Lung (tissue), 12 donors: Measurements from ENCODE around the gene CYBC1. TPM values are rescaled to one million over a fixed set of nuclear protein-coding genes. Genes with fewer than 3 reads are reported as not detected.

Source experiments
- ATAC-seq: fragments of 200-7000 bp; cut with Tn5 transposase; one replicate; pipeline ENCODE4 v1.9.1; 2020; ENCODE audit warnings: moderate number of reproducible peaks; ENCODE audit not compliant: insufficient read depth, low FRiP score
- DNase-seq, 3 donors: peaks; one replicate each; pipeline ENCODE4 v3.0.0-alpha.2; 2013 to 2017
- H3K27ac ChIP-seq, 2 donors: one replicate each; pipeline ENCODE4 v1.5.1; 2013; ENCODE audit warnings: mild to moderate bottlenecking in 2 of 2, moderate library complexity in 2 of 2, control low read depth in 1 of 2, inconsistent platforms in 1 of 2, low read depth in 1 of 2, low read length in 1 of 2
- H3K27me3 ChIP-seq, 3 donors: one replicate each; pipeline ENCODE4 v1.5.1; 2013; ENCODE audit warnings: low read length in 2 of 3; ENCODE audit not compliant: control insufficient read depth in 3 of 3, insufficient read depth in 3 of 3
- H3K36me3 ChIP-seq, 4 donors: one replicate each; pipeline ENCODE4 v1.5.1; 2013; ENCODE audit warnings: low read length in 4 of 4, mild to moderate bottlenecking in 1 of 4, moderate library complexity in 1 of 4; ENCODE audit not compliant: control insufficient read depth in 4 of 4, insufficient read depth in 4 of 4
- H3K4me1 ChIP-seq, 5 donors: one replicate each; pipeline ENCODE4 v1.5.1; 2013; ENCODE audit warnings: low read length in 5 of 5, mild to moderate bottlenecking in 2 of 5, moderate library complexity in 1 of 5; ENCODE audit not compliant: control insufficient read depth in 5 of 5, insufficient read depth in 5 of 5
- H3K4me3 ChIP-seq: one replicate; pipeline ENCODE4 v1.5.1; 2013; ENCODE audit warnings: mild to moderate bottlenecking, control low read depth, moderate library complexity
- H3K9ac ChIP-seq, 2 donors: one replicate each; pipeline ENCODE4 v1.5.1; 2013; ENCODE audit warnings: low read length in 2 of 2, control low read depth in 1 of 2; ENCODE audit not compliant: insufficient read depth in 1 of 2
- H3K9me3 ChIP-seq, 4 donors: one replicate each; pipeline ENCODE4 v1.5.1; 2013; ENCODE audit warnings: low read length in 3 of 4, mild to moderate bottlenecking in 1 of 4, moderate library complexity in 1 of 4; ENCODE audit not compliant: control insufficient read depth in 4 of 4, insufficient read depth in 3 of 4
- CTCF ChIP-seq: IDR thresholded peaks from 2 replicates; pipeline ENCODE4 v1.5.1; 2012; ENCODE audit warnings: mild to moderate bottlenecking; ENCODE audit errors: control extremely low read depth, extremely low read depth
- WGBS, 2 donors: extraction: QIAGEN DNeasy Blood & Tissue Kit; methylation state at CpG; one replicate each; pipeline ENCODE4 v1.1.7; 2013; 5-methylcytosine and 5-hydroxymethylcytosine counted together
- polyA plus RNA-seq, 2 donors: library from polyadenylated mRNA; stranded (reverse); fragments of 200-250 nt; gene quantifications; one replicate each; pipeline ENCODE4 v1.2.1, GENCODE V29; 2013
- total RNA-seq, 2 donors: library from RNA; depleted of rRNA in 1 of 2; stranded (reverse); fragments of >200 nt in 1 of 2; gene quantifications; one replicate each; pipeline ENCODE4 v1.2.1, GENCODE V29; 2014 to 2021
- donor health status: control.
- donor health status: control.
- donor health status: Bipolar disorder and iron deficiency.
- donor health status: healthy.
- donor health status: DM: yes; HTN: yes; CAD: no.

Gene CYBC1
- total and polyA plus RNA-seq, 4 donors, result 37.4 to 144 (median 92.0) TPM

- no peak for TF ChIP-seq CTCF
- Histone ChIP-seq H3K27me3 (no peaks in the 10 kb centered on the region), H3K9ac (peak within 1 kb of the TSS; percentile 49 to 82), H3K4me1 (peaks cover 0 to 17% (median 4%) of the 10 kb centered on the region in 5 donors), H3K9me3 (peaks cover 0 to 3% (median 0%) of the 10 kb centered on the region in 4 donors), H3K36me3 (peaks cover 0 to 16% (median 3%) of the 10 kb centered on the region in 4 donors), H3K4me3 (peak within 1 kb of the TSS; percentile 74), H3K27ac (peak within 1 kb of the TSS; percentile 90 to 98)
- peak; percentile 85 to 90 (median 86) for DNase-seq
- peak; percentile 96 for ATAC-seq
- WGBS, 2 donors, result 1% methylated on average over 87 to 108 of the region's 108 CpGs
These were observed 32.3 kb downstream of the CYBC1 start, which contains the start of the genes HEXD and OGFOD3 for GRCh38 chr17:82418001-82418986. Gene HEXD (plus strand): TSS chr17:82418347. CDS start chr17:82419800, 1,453 bp downstream. Gene OGFOD3 (minus strand): TSS chr17:82418586. CDS start chr17:82418485, 101 bp downstream.

GRCh38 chr17:82416771-82417170, 33.8 kb downstream of the CYBC1 start:
- Histone ChIP-seq H3K36me3 (peaks cover 0 to 16% (median 0%) of the 10 kb centered on the region in 4 donors), H3K9ac (no peak overlapping the region), H3K27ac (no peak overlapping the region), H3K27me3 (no peaks in the 10 kb centered on the region), H3K9me3 (no peaks in the 10 kb centered on the region), H3K4me1 (peaks cover 0 to 17% (median 4%) of the 10 kb centered on the region in 5 donors), H3K4me3 (no peak overlapping the region)
- ATAC-seq (no peak), DNase-seq (no peak)
- TF ChIP-seq CTCF, result no peak
- 91 to 92% methylated on average over 6 of the region's 6 CpGs for WGBS, 2 donors

GRCh38 chr17:82416264-82416663, 34.3 kb downstream of the CYBC1 start:
- no peak overlapping the region for H3K27ac ChIP-seq
- H3K36me3 ChIP-seq, result peaks cover 0 to 14% (median 0%) of the 10 kb centered on the region in 4 donors
- peaks cover 0 to 17% (median 4%) of the 10 kb centered on the region in 5 donors for H3K4me1 ChIP-seq
- WGBS, 2 donors, result 96 to 97% methylated on average over 4 of the region's 4 CpGs
- ATAC-seq, result no peak
- no peaks in the 10 kb centered on the region for H3K9me3 ChIP-seq
- H3K27me3 ChIP-seq, result no peaks in the 10 kb centered on the region
- no peak overlapping the region for H3K9ac ChIP-seq
- H3K4me3 ChIP-seq, result no peak overlapping the region
- no peak for DNase-seq
- TF ChIP-seq CTCF, result no peak
